ENCODE data around the gene IRX2.

IRX2 gene

DNA sequence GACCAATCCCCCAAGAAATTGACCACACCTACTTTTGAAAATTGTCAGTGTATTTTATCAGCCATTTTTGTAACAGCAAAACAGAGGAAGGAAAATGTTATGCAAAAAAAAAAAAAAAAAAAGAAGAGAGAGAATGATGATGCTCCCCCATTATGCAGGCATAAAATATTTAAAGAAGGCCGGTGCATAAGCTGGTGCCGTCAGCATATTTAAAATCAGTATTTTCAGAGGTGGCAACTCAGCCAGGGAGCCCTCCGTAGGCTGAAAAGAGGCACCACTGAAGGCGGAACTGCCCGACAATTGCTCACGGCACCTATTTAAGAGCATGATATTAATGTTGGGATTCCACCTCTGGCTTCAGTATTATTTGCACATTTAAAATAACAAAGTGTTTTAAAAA lies 33.4 kb downstream of the IRX2 start:
- no peak for DNase-seq (ENCODE audit: low spot score)

DNA sequence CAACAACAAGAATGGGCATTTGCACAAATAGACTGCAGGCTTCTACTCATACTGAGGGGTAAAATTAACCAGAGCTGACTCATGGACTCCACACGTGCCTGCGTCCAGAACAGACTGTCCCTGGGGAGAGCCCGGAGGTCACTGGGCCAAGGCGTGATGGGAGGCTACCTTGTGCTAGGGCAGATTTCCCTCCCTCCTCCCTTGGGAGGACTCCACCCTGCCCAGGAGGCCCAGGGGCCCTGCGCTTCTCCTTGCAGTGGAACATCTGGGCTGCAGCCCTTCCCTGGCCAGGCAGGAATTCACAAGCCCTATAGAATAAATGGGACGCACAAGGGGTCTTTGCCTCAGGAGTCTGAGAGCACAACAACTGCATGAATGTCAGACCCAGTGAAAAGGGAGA lies 35.6 kb downstream of the IRX2 start:
- DNase-seq (ENCODE audit: low spot score), result no peak

DNA sequence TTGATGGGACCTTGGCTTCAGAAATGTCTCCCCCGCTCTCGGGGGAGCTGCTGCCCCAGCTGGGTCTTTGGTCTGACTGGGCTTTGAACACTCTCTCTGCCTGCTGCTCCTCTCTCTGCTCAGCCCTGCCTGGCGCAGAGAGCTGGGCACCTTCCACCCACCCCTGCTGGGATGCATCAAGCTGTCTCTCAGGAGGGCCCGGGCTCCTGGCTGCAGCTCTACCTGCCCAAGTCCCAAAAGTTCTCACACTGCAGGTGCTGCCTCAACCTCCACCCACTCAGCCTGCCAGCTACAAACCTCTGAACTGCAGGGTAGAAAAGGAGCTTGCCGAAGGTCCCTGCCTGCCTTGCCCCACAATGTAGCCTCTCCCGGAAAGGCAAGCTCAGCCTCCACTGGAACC lies 36.7 kb downstream of the IRX2 start:
- no peak for DNase-seq (ENCODE audit: low spot score)

DNA sequence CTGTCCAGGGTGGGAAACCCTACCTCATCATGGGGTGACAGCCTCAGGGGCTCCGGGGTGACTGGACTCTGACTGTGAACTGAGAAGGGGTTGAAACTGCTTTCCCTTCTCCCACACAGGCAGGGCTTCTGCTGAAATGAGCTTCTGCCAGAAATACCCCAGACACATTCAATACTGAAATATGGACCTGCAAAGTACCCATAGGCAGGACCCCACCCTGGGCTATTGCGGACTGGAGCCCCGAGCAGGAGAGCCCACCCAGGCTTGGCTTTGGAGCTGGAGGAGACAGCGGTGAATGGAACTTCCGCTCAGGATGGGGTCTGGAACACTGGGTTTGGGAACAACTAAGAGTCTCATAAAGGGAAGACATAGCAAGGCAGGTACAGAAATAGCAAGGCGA lies 37.5 kb downstream of the IRX2 start:
- DNase-seq (ENCODE audit: low spot score), result no peak

DNA sequence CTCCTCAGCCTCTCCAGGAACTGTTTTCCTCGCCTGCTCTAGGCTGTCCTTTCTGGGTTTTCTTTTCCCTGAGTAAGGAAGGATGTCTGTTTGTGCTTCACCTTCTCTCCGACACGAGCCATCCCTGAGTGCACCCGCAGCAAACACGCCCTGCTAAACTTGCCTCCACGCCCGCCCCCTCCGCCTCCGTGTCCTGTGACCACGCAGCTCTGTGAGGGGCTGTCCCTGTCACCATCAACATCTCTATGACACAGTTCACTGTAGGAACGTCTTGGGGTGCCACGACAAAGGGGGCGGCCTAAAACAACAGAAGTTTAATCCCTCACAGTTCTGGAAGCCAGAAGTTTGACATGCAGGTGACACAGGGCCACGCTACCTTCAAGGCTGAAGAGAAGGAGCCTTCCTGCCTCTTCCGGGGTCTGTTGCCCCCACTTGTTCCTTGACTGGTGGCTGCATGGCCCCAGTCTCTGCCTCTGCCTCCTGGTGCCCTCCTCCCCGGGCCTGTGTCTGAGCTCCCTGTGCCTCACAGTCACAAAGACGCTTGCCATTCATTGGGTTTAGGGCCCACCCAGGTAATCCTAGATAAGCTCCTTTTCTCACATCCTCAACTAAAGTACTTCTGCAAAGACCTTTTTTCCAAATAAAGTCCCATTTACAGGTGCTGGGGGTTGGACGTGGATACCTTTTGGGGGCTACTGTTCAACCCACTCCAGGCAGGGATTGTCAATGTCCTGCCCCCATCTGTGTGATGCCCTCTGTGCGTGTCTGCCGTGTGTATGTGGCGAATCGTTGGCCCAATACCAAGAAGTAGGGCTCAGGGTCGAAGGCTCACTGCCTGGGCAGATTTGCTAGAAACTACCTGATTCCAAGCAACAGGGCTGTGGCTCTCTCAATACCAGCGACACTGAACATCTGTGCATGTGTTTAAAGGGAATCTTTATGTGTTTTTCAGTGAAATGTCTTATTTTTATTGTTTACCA lies 39.7 kb downstream of the IRX2 start:
- DNase-seq (ENCODE audit: low spot score), result no peak

DNA sequence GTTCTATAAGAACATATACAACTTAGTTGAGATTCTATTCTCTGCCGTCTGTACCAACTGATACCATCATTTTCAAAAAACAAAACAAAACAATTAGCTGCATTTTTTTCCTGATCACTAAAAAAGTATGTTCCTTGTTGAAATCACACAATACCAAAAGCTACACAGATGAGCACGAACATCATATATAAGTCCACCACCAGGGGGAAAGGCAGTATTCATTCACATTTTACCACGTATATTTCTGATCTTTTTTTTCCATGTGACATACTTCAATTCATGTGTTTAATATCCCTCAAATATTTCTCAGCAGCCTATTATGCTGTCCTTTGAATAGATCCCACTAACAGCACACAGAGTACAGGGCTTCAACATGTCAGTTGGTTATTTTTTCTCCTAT lies 40.6 kb downstream of the IRX2 start:
- DNase-seq (ENCODE audit: low spot score), result no peak

DNA sequence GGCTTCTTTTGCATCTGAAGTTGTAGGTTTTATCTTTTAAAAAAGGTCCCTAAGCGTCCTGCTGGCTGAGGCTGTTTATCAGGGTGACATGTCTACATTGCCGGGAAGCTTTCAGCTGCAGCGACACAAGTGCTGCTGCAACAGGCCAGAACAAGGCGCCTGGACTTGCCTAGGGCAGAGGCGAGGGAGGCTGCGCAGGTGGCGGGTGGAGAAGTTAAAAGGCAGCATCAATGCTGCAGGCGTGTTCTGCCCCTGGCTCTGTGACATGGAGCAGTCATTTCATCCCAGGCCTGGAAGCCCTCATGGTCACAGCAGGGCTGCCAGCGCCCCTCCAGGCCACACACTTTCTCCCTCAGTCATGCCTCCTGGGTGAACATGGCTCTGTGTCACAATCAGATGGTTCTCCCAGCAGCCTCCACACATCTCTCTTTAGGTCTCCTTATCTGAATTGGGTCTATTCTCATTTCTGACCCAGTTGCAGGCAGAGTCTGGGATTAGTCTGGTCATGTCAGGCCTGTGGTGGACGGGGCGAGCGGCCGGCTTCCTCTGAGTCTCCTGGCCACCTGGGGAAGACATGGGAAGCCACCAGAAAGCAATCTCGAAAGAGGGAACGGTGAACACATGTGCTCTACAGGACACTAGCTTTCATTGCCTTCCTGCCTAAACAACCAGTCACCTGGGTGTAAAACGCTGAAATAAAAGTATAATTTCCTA lies 41.3 kb downstream of the IRX2 start:
- DNase-seq (ENCODE audit: low spot score), result no peak

DNA sequence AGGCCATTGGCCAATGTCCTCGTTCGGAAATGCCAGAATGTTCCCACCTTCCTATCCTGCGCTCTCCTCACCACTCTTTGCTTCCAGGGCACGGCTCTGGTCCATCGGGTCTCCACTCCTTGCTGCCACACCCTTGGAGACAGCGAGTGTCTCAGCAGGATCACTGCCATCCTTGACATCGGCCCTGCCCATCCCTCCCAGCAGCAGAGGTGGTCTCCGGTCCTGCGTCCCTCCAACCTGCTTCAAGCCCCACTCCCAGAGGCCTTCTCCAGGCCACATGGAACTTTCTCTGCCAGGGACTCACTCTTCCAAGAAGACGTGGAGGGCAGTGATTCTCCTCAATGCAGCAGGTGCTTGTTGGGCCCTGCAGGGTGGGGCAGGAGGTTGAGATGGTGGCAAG lies 42.7 kb downstream of the IRX2 start:
- no peak for DNase-seq (ENCODE audit: low spot score)

DNA sequence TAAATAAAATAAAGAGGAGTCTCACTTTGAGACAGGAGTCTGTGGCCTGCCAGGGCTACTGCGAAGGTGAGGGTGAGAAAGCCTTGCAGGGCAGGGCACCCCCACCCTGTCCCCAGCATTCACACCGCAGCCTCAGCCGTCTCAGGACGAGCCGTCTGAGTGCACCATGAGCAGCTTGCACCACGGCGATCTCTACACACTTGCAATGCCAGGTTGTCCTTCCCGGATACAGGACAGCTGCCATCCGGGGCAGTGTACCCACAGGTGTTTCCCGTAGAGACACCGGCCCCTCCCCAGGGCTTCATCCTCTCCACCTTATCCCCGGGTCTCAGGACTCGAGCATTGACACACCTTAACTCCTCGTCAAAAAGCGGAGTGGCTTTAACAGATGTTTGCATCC lies 43.3 kb downstream of the IRX2 start:
- no peak for DNase-seq (ENCODE audit: low spot score)

DNA sequence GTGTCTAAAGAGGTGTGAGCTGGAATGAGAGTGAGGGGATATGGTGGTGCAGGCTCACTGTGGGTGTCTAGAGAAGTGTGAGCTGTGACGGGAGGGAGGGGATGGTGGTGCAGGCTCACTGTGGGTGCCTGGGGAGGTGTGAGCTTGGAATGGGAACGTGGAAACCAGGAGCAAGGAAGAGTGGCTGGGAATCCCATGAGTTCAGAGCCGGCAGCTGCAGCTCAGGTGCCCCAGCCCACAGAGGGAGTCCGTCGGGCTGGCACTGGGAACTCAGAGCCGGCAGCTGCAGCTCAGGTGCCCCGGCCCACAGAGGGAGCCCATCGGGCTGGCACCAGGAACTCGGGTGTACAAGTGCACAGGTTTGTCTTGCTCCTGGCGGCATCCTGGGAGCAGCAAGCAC lies 45.6 kb downstream of the IRX2 start:
- DNase-seq (ENCODE audit: low spot score), result no peak

DNA sequence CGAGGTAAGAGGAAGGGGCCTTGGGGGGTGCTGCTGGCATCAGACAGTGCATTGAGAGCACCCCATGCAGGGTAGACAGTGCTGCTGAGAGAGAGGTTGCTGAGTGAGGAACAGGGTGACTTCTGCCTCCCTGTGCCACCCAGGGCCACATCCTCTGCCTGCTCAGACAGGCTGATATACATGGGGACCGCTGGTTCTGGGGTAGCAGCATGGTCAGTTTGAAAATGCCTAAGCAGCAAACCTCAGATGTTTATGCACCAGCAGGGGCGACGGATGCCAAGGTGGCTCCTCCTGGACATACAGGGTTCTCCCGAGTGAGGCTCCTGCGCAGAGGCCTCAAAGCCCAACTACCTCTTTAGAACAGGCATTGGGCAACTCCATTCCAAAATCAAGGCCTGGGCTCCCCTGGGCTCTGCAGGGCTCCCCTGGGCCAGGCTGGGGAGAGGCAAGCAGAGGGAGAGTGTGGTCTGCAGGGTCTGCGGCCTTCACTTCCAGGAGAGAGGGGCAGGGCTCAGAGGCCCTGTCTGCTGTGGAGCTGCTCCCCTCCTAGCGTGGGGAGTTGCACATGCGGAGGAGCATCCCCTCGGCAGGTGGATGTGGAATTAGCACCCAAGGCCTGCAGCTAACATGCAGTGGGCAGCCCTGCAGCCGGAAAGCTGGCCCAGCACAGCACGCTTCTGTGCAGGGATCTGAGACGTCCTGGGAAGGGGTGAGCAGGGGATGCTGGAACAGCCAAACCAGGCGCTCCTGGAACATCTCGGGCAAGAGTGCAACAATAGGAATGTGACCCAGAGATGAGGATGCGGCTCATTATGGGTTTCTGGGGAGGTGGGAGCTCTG lies 46.5 kb downstream of the IRX2 start:
- DNase-seq (ENCODE audit: low spot score), result no peak

DNA sequence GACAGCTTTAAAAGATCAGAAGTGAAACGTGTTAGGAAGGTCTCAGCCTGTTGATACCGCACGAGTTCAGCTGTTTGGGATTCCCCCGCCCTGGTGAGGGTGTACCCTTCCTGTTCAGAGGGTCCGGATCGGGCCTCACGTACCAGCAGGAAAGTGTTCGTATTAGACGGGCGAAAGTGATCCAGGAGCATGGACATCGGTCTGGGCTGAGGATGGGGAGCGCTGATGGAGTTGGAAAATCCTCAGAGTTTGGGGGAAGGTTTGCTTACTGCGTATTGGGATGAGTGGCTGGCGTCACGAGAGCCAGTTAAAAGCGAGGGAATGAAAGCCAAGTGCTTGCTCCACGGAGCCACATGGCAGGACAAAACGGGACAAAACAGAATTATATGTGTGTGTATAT lies 47.4 kb downstream of the IRX2 start:
- DNase-seq (ENCODE audit: low spot score), result no peak

DNA sequence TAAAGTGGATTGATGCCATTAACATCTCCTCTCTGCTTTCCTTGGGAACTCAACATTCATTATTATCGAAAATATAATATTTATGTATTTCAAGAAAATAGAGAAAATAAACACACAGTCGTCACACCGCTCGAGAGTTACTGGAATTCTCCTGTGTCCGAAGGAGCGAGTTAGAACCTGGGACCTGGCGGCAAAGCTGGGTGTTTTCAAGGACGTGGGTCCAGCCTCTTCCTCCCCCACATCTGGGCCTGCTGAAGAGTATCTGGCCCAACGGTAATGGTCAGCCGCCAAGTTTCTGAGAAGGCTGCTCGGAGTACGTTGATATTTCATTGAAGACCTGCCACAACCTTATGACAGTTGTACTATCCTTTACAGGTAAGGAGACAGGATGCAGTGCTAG lies 47.9 kb downstream of the IRX2 start:
- DNase-seq (ENCODE audit: low spot score), result no peak

DNA sequence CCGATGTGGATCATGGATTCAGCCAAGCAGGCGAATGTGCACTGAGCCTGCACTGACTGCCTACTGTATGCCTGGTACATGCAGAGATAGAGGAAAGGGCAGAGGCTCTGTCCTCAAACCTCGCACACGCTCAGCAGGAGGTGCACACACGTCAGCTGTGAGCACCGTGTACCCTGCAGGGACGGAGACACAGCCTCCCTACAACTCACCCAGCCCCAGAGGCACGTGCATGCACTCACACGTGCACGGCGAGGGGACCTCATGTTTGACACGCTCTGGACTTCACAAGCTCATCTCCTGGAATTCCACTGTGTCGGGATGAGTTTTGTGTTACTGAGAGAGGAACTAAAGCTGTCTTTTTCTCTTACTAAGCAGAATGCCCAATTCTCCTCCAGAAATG lies 48.4 kb downstream of the IRX2 start:
- no peak for DNase-seq (ENCODE audit: low spot score)

DNA sequence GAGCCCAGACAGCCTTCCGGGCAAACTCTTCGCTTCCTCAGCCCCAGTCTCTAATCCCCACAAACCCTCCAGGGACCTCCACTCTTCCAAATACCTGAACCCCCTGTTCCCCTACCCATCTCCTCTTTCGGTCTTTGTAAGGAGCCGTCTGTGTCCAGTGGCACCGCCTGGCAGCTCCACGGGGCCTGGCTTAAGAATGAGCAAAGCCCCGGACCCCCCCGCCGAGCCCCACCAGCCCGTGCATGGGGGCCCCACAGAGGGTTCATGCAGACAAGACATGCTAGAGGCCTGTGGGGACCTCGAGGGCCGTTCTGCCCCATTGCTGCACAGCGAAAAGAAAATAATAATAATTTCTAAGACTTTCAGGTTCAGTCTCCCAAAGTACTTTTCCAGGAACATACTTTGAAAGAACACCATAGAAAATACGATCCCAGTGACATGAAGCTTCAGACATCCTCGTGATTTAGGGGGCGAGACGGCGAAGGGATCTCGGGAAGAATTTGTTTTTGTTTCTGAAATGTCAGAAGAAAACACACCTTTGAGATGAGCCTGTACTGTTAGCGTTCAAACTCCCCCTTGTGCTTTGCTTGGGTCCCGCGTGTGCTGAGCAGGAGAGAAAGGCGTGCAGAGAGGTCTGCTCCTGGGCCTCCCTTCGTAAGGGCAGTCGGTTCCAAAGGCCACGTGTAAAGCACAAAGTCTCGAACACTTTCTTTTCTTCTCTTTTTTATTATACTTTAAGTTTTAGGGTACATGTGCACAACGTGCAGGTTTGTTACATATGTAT lies 49.2 kb downstream of the IRX2 start:
- no peak for DNase-seq (ENCODE audit: low spot score)

DNA sequence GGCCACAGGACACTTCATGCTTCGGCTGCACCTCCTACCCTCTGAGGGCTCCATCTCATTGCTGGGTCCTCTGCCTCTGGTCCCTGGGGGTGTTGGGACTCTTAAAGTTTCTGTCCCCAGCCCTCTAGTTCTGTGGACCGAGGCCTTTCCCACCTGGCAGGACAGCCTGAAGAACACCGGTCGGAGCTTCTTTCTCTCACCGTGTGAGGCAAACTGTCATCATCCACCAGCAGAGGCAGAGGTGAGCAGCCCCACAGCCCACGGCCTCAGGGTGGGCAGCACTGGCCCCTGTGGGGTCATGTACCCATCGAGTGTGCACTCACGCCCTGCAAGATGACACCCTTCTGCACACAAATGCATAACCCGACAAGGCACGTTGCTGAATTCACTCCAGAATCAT lies 49.9 kb downstream of the IRX2 start:
- DNase-seq (ENCODE audit: low spot score), result no peak

DNA sequence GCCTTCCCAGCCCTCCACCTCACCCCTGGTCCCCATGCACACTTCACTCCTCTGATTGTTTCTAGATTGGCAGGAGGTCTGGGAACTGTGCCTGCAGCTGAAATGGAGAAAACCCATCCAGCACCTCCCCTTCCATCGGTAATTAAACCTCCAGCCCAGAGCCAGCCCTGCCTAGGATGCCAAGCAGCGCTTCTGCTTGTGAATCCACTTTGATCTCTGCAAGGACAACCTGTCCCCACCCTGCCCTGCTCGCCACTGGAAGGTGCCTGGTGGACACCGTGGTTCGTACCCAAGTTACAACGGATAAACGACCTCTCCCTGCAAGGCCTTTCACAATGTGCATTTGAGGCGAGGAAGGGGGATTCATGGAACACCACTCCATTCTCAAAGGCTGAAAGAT lies 50.6 kb downstream of the IRX2 start:
- DNase-seq (ENCODE audit: low spot score), result no peak

DNA sequence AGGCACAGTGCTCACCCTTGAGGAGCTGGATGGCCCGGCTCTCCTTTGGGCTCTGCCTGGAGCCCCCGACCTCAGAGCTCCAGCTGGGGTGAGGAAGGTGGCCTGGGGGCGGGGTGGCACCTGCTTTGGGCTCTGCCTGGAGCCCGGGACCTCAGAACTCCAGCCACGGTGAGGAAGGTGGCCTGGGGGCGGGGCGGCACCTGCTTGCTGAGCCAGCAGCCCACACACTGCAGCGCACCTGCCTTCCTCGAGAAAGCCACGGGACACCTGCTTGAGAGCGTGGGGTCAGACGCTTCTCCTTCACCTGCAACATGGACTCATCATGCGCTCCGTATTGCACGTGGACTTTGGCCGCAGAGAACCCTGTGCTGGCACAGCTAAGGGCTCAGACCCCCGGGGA lies 51.8 kb downstream of the IRX2 start:
- no peak for DNase-seq (ENCODE audit: low spot score)

DNA sequence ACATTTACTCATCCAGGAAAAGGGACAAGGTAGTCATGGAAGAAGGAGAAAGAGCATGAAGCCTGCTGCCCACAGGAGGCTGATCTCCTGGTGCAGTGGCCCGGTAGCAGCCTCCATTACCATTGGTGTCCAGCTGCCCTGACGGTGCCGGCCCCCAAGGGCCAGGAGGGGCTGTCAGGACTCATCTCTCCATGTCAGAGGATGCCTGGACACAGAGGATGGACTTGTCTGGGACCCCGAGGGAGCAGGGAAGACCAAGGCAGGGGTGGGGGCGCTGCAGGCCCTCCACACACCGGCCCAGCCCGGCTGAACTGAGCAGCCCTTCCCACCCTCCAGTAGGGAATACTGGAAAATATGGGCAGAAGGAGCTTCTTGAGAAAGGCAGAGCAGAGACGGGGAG lies 52.2 kb downstream of the IRX2 start:
- no peak for DNase-seq (ENCODE audit: low spot score)

DNA sequence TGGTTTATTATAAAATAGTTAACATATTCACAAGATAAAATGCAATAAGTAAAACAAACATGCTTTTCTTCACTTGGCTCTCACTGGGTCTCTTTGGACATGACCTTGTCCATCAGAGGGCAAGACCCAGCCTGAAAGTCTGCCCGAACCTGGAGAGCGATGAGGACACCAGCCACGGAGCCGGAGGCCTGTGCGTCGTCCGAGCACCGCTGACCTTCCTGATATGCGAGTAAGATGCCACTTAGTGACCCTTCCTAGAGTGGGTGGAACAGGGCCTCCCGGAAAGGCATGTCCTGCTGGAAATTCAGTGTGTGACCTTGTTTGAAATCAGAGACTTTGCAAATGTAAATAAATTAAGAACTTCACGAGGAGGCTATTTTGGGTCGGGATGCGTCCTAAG lies 52.9 kb downstream of the IRX2 start:
- no peak for DNase-seq (ENCODE audit: low spot score)

DNA sequence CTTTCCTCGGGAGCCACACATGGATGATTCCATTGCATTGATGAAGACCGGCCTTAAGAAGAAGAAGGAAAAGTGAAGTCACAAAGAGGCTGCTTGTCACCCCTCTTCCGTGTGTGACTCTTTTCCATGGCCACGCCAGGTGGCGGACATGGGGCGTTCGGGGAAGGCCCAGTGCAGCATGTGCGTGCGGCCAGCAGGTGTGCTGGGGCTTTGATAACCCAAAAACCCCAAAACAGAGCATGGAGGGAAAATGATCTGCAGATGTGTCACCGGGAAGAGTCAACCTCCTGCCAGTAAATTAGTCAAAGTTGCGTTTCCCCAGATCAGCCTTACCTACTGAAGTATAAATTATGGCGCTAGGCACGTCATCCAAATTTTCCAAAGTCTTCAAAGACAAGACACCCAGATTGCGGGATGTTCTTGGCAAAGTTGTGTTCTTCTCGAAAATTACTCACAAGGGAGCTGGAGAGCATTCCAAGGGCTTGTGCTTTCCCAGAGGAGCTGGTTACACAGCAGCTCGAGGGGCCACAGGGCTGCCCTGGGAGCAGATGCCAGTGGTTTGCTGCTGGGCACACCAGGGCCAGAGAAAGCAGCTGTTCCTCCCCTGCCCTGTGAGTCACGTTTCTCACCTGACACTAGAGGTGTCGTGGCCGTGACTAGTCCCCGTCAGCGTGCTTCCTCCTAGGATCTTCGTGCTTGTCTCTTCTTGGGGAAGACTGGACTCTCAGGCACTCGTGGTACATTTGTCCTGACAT lies 53.9 kb downstream of the IRX2 start:
- no peak for DNase-seq (ENCODE audit: low spot score)
